ENCODE measurements around the gene AATK. TPM values are rescaled to one million over a fixed set of nuclear protein-coding genes. Genes with fewer than 3 reads are reported as not detected.

The AATK gene
- total RNA-seq, 1 experiment from 2014 or later, result 1.1 TPM

DNA sequence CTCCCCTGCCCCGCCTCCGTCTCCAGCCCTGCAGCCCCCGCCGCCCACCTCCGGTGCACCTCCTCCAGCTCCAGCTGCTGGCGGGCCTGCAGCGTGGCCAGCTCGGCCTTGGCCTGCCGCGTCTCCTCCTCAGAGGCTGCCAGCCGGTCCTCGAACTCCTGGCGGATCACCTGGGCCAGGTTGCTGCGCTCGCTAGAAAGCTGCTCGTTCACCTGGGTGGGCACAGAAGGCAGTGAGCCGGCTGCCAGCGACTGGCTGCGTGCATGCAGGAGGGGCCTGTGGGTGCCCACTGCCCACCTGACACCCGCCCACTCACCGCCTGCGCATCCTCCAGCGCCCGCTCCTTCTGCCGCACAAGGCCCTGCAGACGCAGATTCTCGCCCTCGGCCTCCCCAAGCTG, 24.6 kb upstream of the AATK start:
- DNase-seq (no peak), ATAC-seq (no peak)
- no peak overlapping the region for H3K4me3 ChIP-seq (ENCODE audit: low read length)
- intact Hi-C loops (cut with micrococcal nuclease), result no loop called here
- H3K9ac ChIP-seq (ENCODE audit: low read length), result no peak overlapping the region
- no peak overlapping the region for H3K27ac ChIP-seq (ENCODE audit: low read length)
- TF ChIP-seq, protein P1, sequence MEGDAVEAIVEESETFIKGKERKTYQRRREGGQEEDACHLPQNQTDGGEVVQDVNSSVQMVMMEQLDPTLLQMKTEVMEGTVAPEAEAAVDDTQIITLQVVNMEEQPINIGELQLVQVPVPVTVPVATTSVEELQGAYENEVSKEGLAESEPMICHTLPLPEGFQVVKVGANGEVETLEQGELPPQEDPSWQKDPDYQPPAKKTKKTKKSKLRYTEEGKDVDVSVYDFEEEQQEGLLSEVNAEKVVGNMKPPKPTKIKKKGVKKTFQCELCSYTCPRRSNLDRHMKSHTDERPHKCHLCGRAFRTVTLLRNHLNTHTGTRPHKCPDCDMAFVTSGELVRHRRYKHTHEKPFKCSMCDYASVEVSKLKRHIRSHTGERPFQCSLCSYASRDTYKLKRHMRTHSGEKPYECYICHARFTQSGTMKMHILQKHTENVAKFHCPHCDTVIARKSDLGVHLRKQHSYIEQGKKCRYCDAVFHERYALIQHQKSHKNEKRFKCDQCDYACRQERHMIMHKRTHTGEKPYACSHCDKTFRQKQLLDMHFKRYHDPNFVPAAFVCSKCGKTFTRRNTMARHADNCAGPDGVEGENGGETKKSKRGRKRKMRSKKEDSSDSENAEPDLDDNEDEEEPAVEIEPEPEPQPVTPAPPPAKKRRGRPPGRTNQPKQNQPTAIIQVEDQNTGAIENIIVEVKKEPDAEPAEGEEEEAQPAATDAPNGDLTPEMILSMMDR (conservative IDR thresholded peaks at IDR 0.05; ENCODE audit: low read depth, low read length), result no peak
- TF ChIP-seq EZH2phosphoT487 (IDR thresholded peaks at IDR 0.05; ENCODE audit: borderline replicate concordance, low read length), result no peak
- no peak for TF ChIP-seq EZH2 (IDR thresholded peaks at IDR 0.05; ENCODE audit: low read length, unreplicated experiment)
- H3F3A ChIP-seq (ENCODE audit: low read length, unreplicated experiment), result no peaks in the 10 kb centered on the region
- H3K4me2 ChIP-seq (ENCODE audit: low read length), result no peak overlapping the region
- H3K4me1 ChIP-seq (ENCODE audit: insufficient read depth, low read length), result no peaks in the 10 kb centered on the region
- no peaks in the 10 kb centered on the region for H3K9me3 ChIP-seq (ENCODE audit: low read length)
- no peaks in the 10 kb centered on the region for H3K79me2 ChIP-seq (ENCODE audit: low read length)
- no peaks in the 10 kb centered on the region for H4K20me1 ChIP-seq (ENCODE audit: low read length)
- H3K27me3 ChIP-seq (ENCODE audit: low read length), result no peaks in the 10 kb centered on the region
- H3K9me2 ChIP-seq (replicated peaks; ENCODE audit: low read length), result no peaks in the 10 kb centered on the region
- CTCF ChIA-PET, result interaction anchor here (0.5 kb wide), 1 partner anchor 584 kb away, joined by 3 read pairs; no protein-coding TSS in a partner anchor
- no TSS peak for BruUV-seq (replicated peaks)
- POLR2A ChIA-PET (ENCODE audit: unreplicated experiment), result no interaction called here
- no peaks in the 10 kb centered on the region; the same call in 1 of the 2 replicates for H3K36me3 ChIP-seq (ENCODE audit: low read depth, low read length)
- H2AFZ ChIP-seq (ENCODE audit: low read length), result no peak overlapping the region

DNA sequence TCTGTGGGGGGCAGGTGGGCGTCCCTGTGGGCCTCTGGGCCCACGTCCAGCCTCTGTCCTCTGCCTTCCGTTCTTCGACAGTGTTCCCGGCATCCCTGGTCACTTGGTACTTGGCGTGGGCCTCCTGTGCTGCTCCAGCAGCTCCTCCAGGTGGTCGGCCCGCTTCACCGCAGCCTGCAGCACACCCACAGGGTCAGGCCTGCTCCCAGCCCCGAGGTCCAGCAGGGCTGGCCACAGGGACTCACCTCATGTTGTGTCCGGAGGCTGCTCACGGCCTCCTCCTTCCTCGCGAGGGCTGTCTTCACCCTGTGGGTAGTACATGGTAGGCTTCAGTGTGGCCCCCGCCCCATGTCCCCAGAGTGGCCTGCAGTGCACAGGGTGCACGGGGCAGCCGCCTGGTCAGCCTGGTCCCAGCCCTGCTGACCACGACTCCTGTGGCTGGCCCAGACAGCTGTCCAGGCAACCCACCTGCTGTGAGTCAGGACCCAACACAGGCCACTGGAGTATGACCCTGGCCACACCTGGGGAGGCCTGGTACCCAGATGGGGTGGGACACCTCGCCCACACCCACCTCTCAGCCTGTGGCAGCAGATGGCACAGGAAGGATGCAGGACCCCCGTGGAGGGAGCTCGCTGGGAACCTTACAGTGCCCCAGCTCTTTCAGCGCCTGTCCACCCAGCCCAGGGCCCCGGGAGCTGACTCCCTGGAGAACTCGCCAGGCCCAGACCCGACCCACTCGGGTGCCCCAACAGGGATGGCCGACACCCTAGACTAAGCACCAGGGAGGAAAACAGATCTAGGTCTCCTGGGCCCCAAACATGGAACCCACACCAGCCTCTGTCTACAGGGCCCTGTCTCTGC, 23.9 kb upstream of the AATK start:
- Histone ChIP-seq H3K9ac (ENCODE audit: low read length) (no peak overlapping the region), H4K20me1 (ENCODE audit: low read length) (no peaks in the 10 kb centered on the region), H3K27ac (ENCODE audit: low read length) (no peak overlapping the region), H3K4me2 (ENCODE audit: low read length) (no peak overlapping the region), H3K4me1 (ENCODE audit: insufficient read depth, low read length) (no peaks in the 10 kb centered on the region), H3K9me3 (ENCODE audit: low read length) (no peaks in the 10 kb centered on the region), H3K9me2 (replicated peaks; ENCODE audit: low read length) (no peaks in the 10 kb centered on the region), H3K27me3 (ENCODE audit: low read length) (no peaks in the 10 kb centered on the region), H3K4me3 (ENCODE audit: low read length) (no peak overlapping the region), H3K79me2 (ENCODE audit: low read length) (no peaks in the 10 kb centered on the region), H3K36me3 (ENCODE audit: low read depth, low read length) (no peaks in the 10 kb centered on the region; the same call in 1 of the 2 replicates), H3F3A (ENCODE audit: low read length, unreplicated experiment) (no peaks in the 10 kb centered on the region), H2AFZ (ENCODE audit: low read length) (no peak overlapping the region)
- no peak for DNase-seq
- TF ChIP-seq, protein P1 (conservative IDR thresholded peaks at IDR 0.05; ENCODE audit: low read depth, low read length), result peak; percentile 34; the same call in 1 of the 2 replicates
- TF ChIP-seq EZH2 (IDR thresholded peaks at IDR 0.05; ENCODE audit: low read length, unreplicated experiment), result no peak
- intact Hi-C loops (cut with micrococcal nuclease), result no loop called here
- ChIA-PET POLR2A (ENCODE audit: unreplicated experiment) (no interaction called here), CTCF (no interaction called here)
- ATAC-seq, result peak; percentile 57
- BruUV-seq (replicated peaks), result no TSS peak

DNA sequence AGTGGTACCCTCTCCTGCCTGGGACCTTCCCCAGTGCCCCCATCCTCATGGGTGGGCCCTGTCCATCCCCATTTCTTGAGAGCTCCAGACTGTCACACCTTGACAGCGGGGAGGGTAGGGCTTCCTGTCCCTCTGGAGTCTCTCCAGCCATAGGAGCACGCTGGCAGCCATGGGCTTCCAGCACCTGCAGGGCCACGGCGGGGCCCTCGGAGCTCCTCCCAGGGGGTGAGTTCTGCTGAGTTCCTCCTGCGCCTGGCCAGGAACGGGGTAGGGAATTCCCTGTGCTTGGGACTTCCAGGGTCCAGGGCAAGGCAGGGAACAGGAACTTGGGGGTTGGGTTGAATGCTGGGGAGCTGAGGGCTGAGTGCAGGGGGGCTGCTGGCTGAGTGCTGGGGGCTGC, 23.0 kb upstream of the AATK start:
- Histone ChIP-seq H3K9ac (ENCODE audit: low read length) (no peak overlapping the region), H3F3A (ENCODE audit: low read length, unreplicated experiment) (no peaks in the 10 kb centered on the region), H2AFZ (ENCODE audit: low read length) (no peak overlapping the region), H4K20me1 (ENCODE audit: low read length) (no peaks in the 10 kb centered on the region), H3K27me3 (ENCODE audit: low read length) (no peaks in the 10 kb centered on the region), H3K9me3 (ENCODE audit: low read length) (no peaks in the 10 kb centered on the region), H3K4me2 (ENCODE audit: low read length) (no peak overlapping the region), H3K79me2 (ENCODE audit: low read length) (no peaks in the 10 kb centered on the region), H3K4me1 (ENCODE audit: insufficient read depth, low read length) (no peaks in the 10 kb centered on the region), H3K27ac (ENCODE audit: low read length) (no peak overlapping the region), H3K4me3 (ENCODE audit: low read length) (no peak overlapping the region), H3K9me2 (replicated peaks; ENCODE audit: low read length) (no peaks in the 10 kb centered on the region), H3K36me3 (ENCODE audit: low read depth, low read length) (no peaks in the 10 kb centered on the region; the same call in 1 of the 2 replicates)
- intact Hi-C loops (cut with micrococcal nuclease), result no loop called here
- DNase-seq (no peak), ATAC-seq (no peak)
- no TSS peak for BruUV-seq (replicated peaks)
- ChIA-PET CTCF (no interaction called here), POLR2A (ENCODE audit: unreplicated experiment) (no interaction called here)
- TF ChIP-seq EZH2 (IDR thresholded peaks at IDR 0.05; ENCODE audit: low read length, unreplicated experiment), result no peak
- no peak for TF ChIP-seq EZH2phosphoT487 (IDR thresholded peaks at IDR 0.05; ENCODE audit: borderline replicate concordance, low read length)
- TF ChIP-seq, protein P1 (conservative IDR thresholded peaks at IDR 0.05; ENCODE audit: low read depth, low read length), result no peak
